HFF-Myc (cell line): ENCODE results near the gene GABRB1.

Experiments used
- DNase-seq: peaks from one replicate; pipeline ENCODE4 v3.0.0-alpha.2; 2011; ENCODE audit warnings: low read depth; ENCODE audit errors: extremely low read depth
- H3K4me3 ChIP-seq: replicated peaks from 2 replicates; pipeline ENCODE4 v1.5.1; 2011; ENCODE audit warnings: low read depth, mild to moderate bottlenecking, control low read depth, low read length
- CTCF ChIP-seq: IDR thresholded peaks from 2 replicates; pipeline ENCODE4 v1.5.1; 2012; ENCODE audit warnings: mild to moderate bottlenecking, low read depth, low read length, control low read depth; ENCODE audit errors: missing control alignments

Gene GABRB1

GRCh38 chr4:47075262-47075661 lies 43.9 kb downstream of the GABRB1 start:
- no peak for TF ChIP-seq CTCF
- no peak for DNase-seq
- H3K4me3 ChIP-seq: no peak overlapping the region

GRCh38 chr4:47075919-47076318 lies 44.6 kb downstream of the GABRB1 start:
- no peak for TF ChIP-seq CTCF
- no peak overlapping the region for H3K4me3 ChIP-seq
- no peak for DNase-seq

GRCh38 chr4:47084111-47084510 lies 52.7 kb downstream of the GABRB1 start:
- TF ChIP-seq CTCF: no peak
- DNase-seq: no peak
- no peak overlapping the region for H3K4me3 ChIP-seq

GRCh38 chr4:47084795-47085194 lies 53.4 kb downstream of the GABRB1 start:
- no peak for TF ChIP-seq CTCF
- no peak overlapping the region for H3K4me3 ChIP-seq
- no peak for DNase-seq

- no peak for DNase-seq
- no peak overlapping the region for H3K4me3 ChIP-seq
- no peak for TF ChIP-seq CTCF
These were observed 56.9 kb downstream of the GABRB1 start for GRCh38 chr4:47088298-47088697.

- TF ChIP-seq CTCF: no peak
- no peak overlapping the region for H3K4me3 ChIP-seq
- no peak for DNase-seq
These were observed 64.5 kb downstream of the GABRB1 start for GRCh38 chr4:47095884-47096283.

- no peak for TF ChIP-seq CTCF
- H3K4me3 ChIP-seq: no peak overlapping the region
- DNase-seq: no peak
These were observed 70.1 kb downstream of the GABRB1 start for GRCh38 chr4:47101453-47101852.
